Measurements from ENCODE around the gene NYAP1.

DNA sequence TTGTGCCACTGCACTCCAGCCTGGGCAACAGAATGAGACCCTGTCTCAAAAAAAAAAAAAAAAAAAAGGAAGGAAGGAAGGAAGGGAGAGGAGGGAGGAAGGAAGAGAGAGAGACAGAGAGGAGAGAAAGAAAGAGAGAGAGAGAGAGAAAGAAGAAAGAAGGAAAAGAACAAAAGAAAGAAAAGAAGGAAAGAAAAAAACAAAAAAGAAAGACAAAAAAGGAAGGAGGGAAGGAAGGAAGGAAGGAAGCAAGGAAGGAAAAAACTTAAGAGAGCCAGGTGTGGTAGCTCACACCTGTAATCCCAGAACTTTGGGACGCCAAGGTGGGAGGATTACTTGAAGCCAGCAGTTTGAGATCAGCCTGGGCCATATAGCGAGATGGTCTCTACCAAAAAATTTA is 18.9 kb upstream of the NYAP1 start:
- TF ChIP-seq, protein P1, sequence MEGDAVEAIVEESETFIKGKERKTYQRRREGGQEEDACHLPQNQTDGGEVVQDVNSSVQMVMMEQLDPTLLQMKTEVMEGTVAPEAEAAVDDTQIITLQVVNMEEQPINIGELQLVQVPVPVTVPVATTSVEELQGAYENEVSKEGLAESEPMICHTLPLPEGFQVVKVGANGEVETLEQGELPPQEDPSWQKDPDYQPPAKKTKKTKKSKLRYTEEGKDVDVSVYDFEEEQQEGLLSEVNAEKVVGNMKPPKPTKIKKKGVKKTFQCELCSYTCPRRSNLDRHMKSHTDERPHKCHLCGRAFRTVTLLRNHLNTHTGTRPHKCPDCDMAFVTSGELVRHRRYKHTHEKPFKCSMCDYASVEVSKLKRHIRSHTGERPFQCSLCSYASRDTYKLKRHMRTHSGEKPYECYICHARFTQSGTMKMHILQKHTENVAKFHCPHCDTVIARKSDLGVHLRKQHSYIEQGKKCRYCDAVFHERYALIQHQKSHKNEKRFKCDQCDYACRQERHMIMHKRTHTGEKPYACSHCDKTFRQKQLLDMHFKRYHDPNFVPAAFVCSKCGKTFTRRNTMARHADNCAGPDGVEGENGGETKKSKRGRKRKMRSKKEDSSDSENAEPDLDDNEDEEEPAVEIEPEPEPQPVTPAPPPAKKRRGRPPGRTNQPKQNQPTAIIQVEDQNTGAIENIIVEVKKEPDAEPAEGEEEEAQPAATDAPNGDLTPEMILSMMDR (IDR thresholded peaks at IDR 0.05), result no peak
- TF ChIP-seq POLR2A (IDR thresholded peaks at IDR 0.05), result no peak
